GM23248 (cell line): ENCODE measurements around the gene ACSF3.
"Not testable (repeated sequence)": the region's sequence is repeated elsewhere in the genome, so short reads cannot be mapped to it uniquely, and the experiment has no call there.

ENCODE experiments used
- EZH2 ChIP-seq: fragments of 200-600 bp; sonication (generic); IDR thresholded peaks from 2 replicates; pipeline ENCODE4 v1.6.1; 2018; ENCODE audit warnings: antibody characterized with exemption, mild to moderate bottlenecking; ENCODE audit not compliant: insufficient read depth, poor library complexity, severe bottlenecking
- EZH2phosphoT487 ChIP-seq: fragments of 200-600 bp; sonication (generic); IDR thresholded peaks from 2 replicates; pipeline ENCODE4 v1.6.1; 2018; ENCODE audit warnings: antibody characterized with exemption, moderate library complexity, mild to moderate bottlenecking, low read depth; ENCODE audit not compliant: insufficient read depth

- not testable (repeated sequence) for TF ChIP-seq EZH2, EZH2phosphoT487
Measured at GRCh38 chr16:89188471-89189357, 95.1 kb downstream of the ACSF3 start.
